GM23338 (cell line): Measurements from ENCODE around the gene IGSF5. TPM values are rescaled to one million over a fixed set of nuclear protein-coding genes. Genes with fewer than 3 reads are reported as not detected.

Source experiments
- ATAC-seq: fragments of 200-7000 bp; cut with Tn5 transposase; 3 replicates; pipeline ENCODE4 v1.9.1; 2020
- DNase-seq: peaks from one replicate; pipeline ENCODE4 v3.0.0-alpha.2; 2015; ENCODE audit warnings: low spot score
- H2AFZ ChIP-seq: fragments of 200-600 bp; sonication (generic); 2 replicates; pipeline ENCODE4 v1.8.0; 2016; ENCODE audit warnings: antibody characterized with exemption, mild to moderate bottlenecking, moderate library complexity
- H3F3A ChIP-seq: fragments of 200-600 bp; sonication (generic); replicated peaks from 2 replicates; pipeline ENCODE4 v1.8.0; 2017; ENCODE audit warnings: antibody characterized with exemption, mixed run types, low read depth
- H3K27ac ChIP-seq: fragments of 200-600 bp; sonication (generic); 2 replicates; pipeline ENCODE4 v1.6.1; 2016; ENCODE audit warnings: low read depth
- H3K27me3 ChIP-seq: fragments of 200-600 bp; sonication (generic); 2 replicates; pipeline ENCODE4 v1.8.0; 2016; ENCODE audit warnings: mild to moderate bottlenecking, mixed run types, moderate library complexity; ENCODE audit not compliant: insufficient read depth
- H3K36me3 ChIP-seq: fragments of 200-600 bp; sonication (generic); 2 replicates; pipeline ENCODE4 v1.8.0; 2016; ENCODE audit warnings: mild to moderate bottlenecking; ENCODE audit not compliant: insufficient read depth
- H3K4me1 ChIP-seq: fragments of 200-600 bp; sonication (generic); 2 replicates; pipeline ENCODE4 v1.8.0; 2016; ENCODE audit warnings: mild to moderate bottlenecking, moderate library complexity; ENCODE audit not compliant: insufficient read depth
- H3K4me2 ChIP-seq: fragments of 200-600 bp; sonication (generic); 2 replicates; pipeline ENCODE4 v1.7.1; 2017; ENCODE audit warnings: mixed run types
- H3K4me3 ChIP-seq: fragments of 200-600 bp; sonication (generic); 2 replicates; pipeline ENCODE4 v1.6.1; 2016; ENCODE audit warnings: mixed run types
- H3K79me2 ChIP-seq: fragments of 200-600 bp; sonication (generic); replicated peaks from 2 replicates; pipeline ENCODE4 v1.8.0; 2017; ENCODE audit warnings: mild to moderate bottlenecking; ENCODE audit not compliant: insufficient read depth
- H3K9me2 ChIP-seq: fragments of 200-600 bp; sonication (generic); 2 replicates; pipeline ENCODE4 v1.8.0; 2017; ENCODE audit not compliant: insufficient read depth
- H4K20me1 ChIP-seq: fragments of 200-600 bp; sonication (generic); replicated peaks from 2 replicates; pipeline ENCODE4 v1.8.0; 2017; ENCODE audit warnings: mild to moderate bottlenecking; ENCODE audit not compliant: insufficient read depth
- H3K27ac Mint-ChIP-seq: 2 replicates; pipeline ENCODE4 v1.8.0; 2020; ENCODE audit warnings: inconsistent platforms, mild to moderate bottlenecking, moderate library complexity, mixed read lengths
- H3K27me3 Mint-ChIP-seq: 3 replicates; pipeline ENCODE4 v1.8.0; 2022; ENCODE audit warnings: low read depth, mild to moderate bottlenecking, moderate library complexity, mixed read lengths, inconsistent platforms; ENCODE audit not compliant: insufficient read depth, poor library complexity
- H3K36me3 Mint-ChIP-seq: 3 replicates; pipeline ENCODE4 v1.8.0; 2021; ENCODE audit warnings: low read depth, mild to moderate bottlenecking, inconsistent platforms, moderate library complexity, mixed read lengths
- H3K4me1 Mint-ChIP-seq: 3 replicates; pipeline ENCODE4 v1.8.0; 2020; ENCODE audit warnings: mild to moderate bottlenecking, inconsistent platforms, mixed read lengths
- H3K4me3 Mint-ChIP-seq: 3 replicates; pipeline ENCODE4 v1.8.0; 2021; ENCODE audit warnings: moderate library complexity, mild to moderate bottlenecking, inconsistent platforms, mixed read lengths
- H3K9me3 Mint-ChIP-seq: 3 replicates; pipeline ENCODE4 v1.8.0; 2020; ENCODE audit warnings: moderate library complexity, mild to moderate bottlenecking, inconsistent platforms, mixed read lengths
- CREB1 ChIP-seq: fragments of 250-450 bp; sonication (Bioruptor Pico); IDR thresholded peaks from 2 replicates; pipeline ENCODE4 v1.5.0; 2020; ENCODE audit warnings: low read depth, mild to moderate bottlenecking, moderate library complexity
- CTCF ChIP-seq, 2 experiments: fragments of 200-600 bp in 1 of 2; sonication (generic) in 1 of 2; conservative IDR thresholded peaks; 2 replicates each; pipeline versions ENCODE4 v1.5.1 to v1.6.1; 2016 to 2017; ENCODE audit warnings: antibody characterized with exemption in 2 of 2, low read depth in 2 of 2, mild to moderate bottlenecking in 2 of 2, moderate library complexity in 1 of 2
- EZH2 ChIP-seq: fragments of 200-600 bp; sonication (generic); IDR thresholded peaks from one replicate; pipeline ENCODE4 v1.8.0; 2017; ENCODE audit warnings: antibody characterized with exemption, mild to moderate bottlenecking, low read depth; ENCODE audit not compliant: unreplicated experiment
- JUNB ChIP-seq: IDR thresholded peaks from one replicate; pipeline ENCODE4 v1.6.1; 2016; ENCODE audit warnings: antibody characterized with exemption; ENCODE audit not compliant: unreplicated experiment
- NANOG ChIP-seq: IDR thresholded peaks from 2 replicates; pipeline ENCODE4 v1.6.1; 2016; ENCODE audit warnings: antibody characterized with exemption, borderline replicate concordance
- POLR2AphosphoS5 ChIP-seq: IDR thresholded peaks from 2 replicates; pipeline ENCODE4 v1.6.1; 2016; ENCODE audit warnings: antibody characterized with exemption, low read depth
- ZNF114 ChIP-seq: fragments of 250-450 bp; sonication (Bioruptor Pico); IDR thresholded peaks from 2 replicates; pipeline ENCODE4 v1.5.0; 2020; ENCODE audit warnings: mild to moderate bottlenecking, moderate library complexity
- ZNF331 ChIP-seq: fragments of 250-450 bp; sonication (Bioruptor Pico); IDR thresholded peaks from 2 replicates; pipeline ENCODE4 v1.5.0; 2020; ENCODE audit warnings: low read depth, mild to moderate bottlenecking, moderate library complexity
- ZNF462 ChIP-seq: fragments of 250-450 bp; sonication (Bioruptor Pico); IDR thresholded peaks from 2 replicates; pipeline ENCODE4 v1.5.0; 2020; ENCODE audit warnings: mild to moderate bottlenecking, moderate library complexity
- polyA plus RNA-seq: library from polyadenylated mRNA; unstranded; fragments of >200 nt; fragmentation: Nextera tagmentation; extraction: Ambion mirVana; gene quantifications from 2 replicates; pipeline ENCODE4 v1.2.1, GENCODE V29; 2016
- total RNA-seq: library from RNA; depleted of rRNA; stranded (reverse); fragments of >200 nt; shearing (Covaris generic); gene quantifications from 2 replicates; pipeline ENCODE4 v1.2.3, GENCODE V29; 2014
- TF ChIP-seq, protein P1 (sequence below): IDR thresholded peaks from 2 replicates; pipeline ENCODE4 v1.6.1; 2016; ENCODE audit warnings: antibody characterized with exemption
- TF ChIP-seq, protein P2 (sequence below): IDR thresholded peaks from one replicate; pipeline ENCODE4 v1.6.1; 2018; ENCODE audit warnings: antibody characterized with exemption; ENCODE audit not compliant: unreplicated experiment

Gene IGSF5
- total and polyA plus RNA-seq, 2 experiments from 2014 or later: 4.4 to 10.1 TPM

DNA sequence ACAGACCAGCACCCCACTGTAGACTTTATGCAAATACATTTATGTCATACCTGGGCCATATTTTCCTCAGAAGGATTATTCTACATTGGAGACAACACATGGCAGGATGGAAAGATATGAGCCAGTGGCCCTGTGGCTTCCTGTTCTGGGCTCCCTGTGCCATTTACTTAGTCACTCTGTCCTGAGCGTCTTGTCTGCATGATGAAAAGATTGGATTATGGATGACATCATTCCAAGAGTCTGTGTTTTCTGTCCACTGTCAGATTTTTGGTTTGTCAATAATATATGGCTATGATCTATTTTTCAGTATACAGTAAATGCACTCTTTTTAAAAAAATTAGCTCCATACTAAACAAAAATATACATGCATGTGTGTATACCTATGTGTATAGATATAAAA lies 30.8 kb downstream of the IGSF5 start (continued):
- TF ChIP-seq, protein P1, sequence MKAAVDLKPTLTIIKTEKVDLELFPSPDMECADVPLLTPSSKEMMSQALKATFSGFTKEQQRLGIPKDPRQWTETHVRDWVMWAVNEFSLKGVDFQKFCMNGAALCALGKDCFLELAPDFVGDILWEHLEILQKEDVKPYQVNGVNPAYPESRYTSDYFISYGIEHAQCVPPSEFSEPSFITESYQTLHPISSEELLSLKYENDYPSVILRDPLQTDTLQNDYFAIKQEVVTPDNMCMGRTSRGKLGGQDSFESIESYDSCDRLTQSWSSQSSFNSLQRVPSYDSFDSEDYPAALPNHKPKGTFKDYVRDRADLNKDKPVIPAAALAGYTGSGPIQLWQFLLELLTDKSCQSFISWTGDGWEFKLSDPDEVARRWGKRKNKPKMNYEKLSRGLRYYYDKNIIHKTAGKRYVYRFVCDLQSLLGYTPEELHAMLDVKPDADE: no peak
- TF ChIP-seq JUNB (no peak), EZH2 (no peak), POLR2AphosphoS5 (no peak), CTCF (conservative IDR thresholded peaks at IDR 0.05; ENCODE audit: low read depth in 2 of 2) (no peak), ZNF114 (CRISPR knock-in tag) (no peak)

GRCh38 chr21:39776589-39776988 lies 31.6 kb downstream of the IGSF5 start:
- H3K27ac ChIP-seq: no peak overlapping the region
- no peaks in the 10 kb centered on the region for H3K79me2 ChIP-seq
- no peak overlapping the region for H3K4me3 Mint-ChIP-seq
- H3K27me3 ChIP-seq: no peaks in the 10 kb centered on the region
- H3F3A ChIP-seq: no peaks in the 10 kb centered on the region
- H3K27me3 Mint-ChIP-seq: no peaks in the 10 kb centered on the region
- no peaks in the 10 kb centered on the region for H3K36me3 ChIP-seq
- peaks cover 2% of the 10 kb centered on the region; the same call in 1 of the 2 replicates for H3K9me2 ChIP-seq
- no peak overlapping the region for H2AFZ ChIP-seq
- H4K20me1 ChIP-seq: no peaks in the 10 kb centered on the region
- H3K4me3 ChIP-seq: no peak overlapping the region
- peaks cover 11% of the 10 kb centered on the region for H3K4me1 Mint-ChIP-seq
- H3K9me3 Mint-ChIP-seq: no peaks in the 10 kb centered on the region
- H3K36me3 Mint-ChIP-seq: no peaks in the 10 kb centered on the region; the same call in 2 of the 3 replicates
- DNase-seq (no peak), ATAC-seq (no peak)
- no peak overlapping the region for H3K4me2 ChIP-seq
- peaks cover 5% of the 10 kb centered on the region for H3K4me1 ChIP-seq
- no peak overlapping the region for H3K27ac Mint-ChIP-seq
- TF ChIP-seq ZNF462 (no peak), NANOG (no peak), ZNF331 (no peak), EZH2 (no peak), CREB1 (CRISPR knock-in tag) (no peak), POLR2AphosphoS5 (no peak)
- TF ChIP-seq, protein P2, sequence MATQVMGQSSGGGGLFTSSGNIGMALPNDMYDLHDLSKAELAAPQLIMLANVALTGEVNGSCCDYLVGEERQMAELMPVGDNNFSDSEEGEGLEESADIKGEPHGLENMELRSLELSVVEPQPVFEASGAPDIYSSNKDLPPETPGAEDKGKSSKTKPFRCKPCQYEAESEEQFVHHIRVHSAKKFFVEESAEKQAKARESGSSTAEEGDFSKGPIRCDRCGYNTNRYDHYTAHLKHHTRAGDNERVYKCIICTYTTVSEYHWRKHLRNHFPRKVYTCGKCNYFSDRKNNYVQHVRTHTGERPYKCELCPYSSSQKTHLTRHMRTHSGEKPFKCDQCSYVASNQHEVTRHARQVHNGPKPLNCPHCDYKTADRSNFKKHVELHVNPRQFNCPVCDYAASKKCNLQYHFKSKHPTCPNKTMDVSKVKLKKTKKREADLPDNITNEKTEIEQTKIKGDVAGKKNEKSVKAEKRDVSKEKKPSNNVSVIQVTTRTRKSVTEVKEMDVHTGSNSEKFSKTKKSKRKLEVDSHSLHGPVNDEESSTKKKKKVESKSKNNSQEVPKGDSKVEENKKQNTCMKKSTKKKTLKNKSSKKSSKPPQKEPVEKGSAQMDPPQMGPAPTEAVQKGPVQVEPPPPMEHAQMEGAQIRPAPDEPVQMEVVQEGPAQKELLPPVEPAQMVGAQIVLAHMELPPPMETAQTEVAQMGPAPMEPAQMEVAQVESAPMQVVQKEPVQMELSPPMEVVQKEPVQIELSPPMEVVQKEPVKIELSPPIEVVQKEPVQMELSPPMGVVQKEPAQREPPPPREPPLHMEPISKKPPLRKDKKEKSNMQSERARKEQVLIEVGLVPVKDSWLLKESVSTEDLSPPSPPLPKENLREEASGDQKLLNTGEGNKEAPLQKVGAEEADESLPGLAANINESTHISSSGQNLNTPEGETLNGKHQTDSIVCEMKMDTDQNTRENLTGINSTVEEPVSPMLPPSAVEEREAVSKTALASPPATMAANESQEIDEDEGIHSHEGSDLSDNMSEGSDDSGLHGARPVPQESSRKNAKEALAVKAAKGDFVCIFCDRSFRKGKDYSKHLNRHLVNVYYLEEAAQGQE: no peak
